Esophagus squamous epithelium (tissue), 5 donors: Measurements from ENCODE around the gene FFAR3. TPM values are rescaled to one million over a fixed set of nuclear protein-coding genes. Genes with fewer than 3 reads are reported as not detected.
"Not testable (repeated sequence)": the region's sequence is repeated elsewhere in the genome, so short reads cannot be mapped to it uniquely, and the experiment has no call there.

Experiments
- DNase-seq: peaks from one replicate; lab custom pipeline; 2025; lab: John Stamatoyannopoulos, UW
- H3K27ac ChIP-seq, 4 donors: fragments of 200-600 bp; sonication (generic); one replicate each; pipeline ENCODE4 v1.5.1; 2016 to 2019; ENCODE audit warnings: mild to moderate bottlenecking in 1 of 4
- H3K27me3 ChIP-seq, 4 donors: fragments of 200-600 bp; sonication (generic); 1 replicate in 3 of 4; 2 replicates in 1 of 4; pipeline versions ENCODE4 v1.5.1 to v1.6.0; 2017 to 2021; ENCODE audit warnings: antibody characterized with exemption in 1 of 4
- H3K36me3 ChIP-seq, 3 donors: fragments of 200-600 bp; sonication (generic); one replicate each; pipeline ENCODE4 v1.5.1; 2016 to 2019
- H3K4me1 ChIP-seq, 3 donors: fragments of 200-600 bp; sonication (generic); one replicate each; pipeline ENCODE4 v1.5.1; 2017 to 2019
- H3K4me3 ChIP-seq, 4 donors: fragments of 200-600 bp; sonication (generic); 1 replicate in 3 of 4; 2 replicates in 1 of 4; pipeline ENCODE4 v1.5.1; 2016 to 2019; ENCODE audit warnings: mild to moderate bottlenecking in 2 of 4, moderate library complexity in 1 of 4
- H3K9me3 ChIP-seq, 3 donors: fragments of 200-600 bp; sonication (generic); one replicate each; pipeline ENCODE4 v1.5.1; 2016 to 2019
- CTCF ChIP-seq, 6 experiments: fragments of 450-650 bp in 4 of 6; fragments of 200-600 bp in 2 of 6; sonication (generic) in 2 of 6; IDR thresholded peaks; one replicate each; pipeline ENCODE4 v1.5.1; 2016 to 2019; ENCODE audit warnings: antibody characterized with exemption in 6 of 6, mild to moderate bottlenecking in 4 of 6, moderate library complexity in 4 of 6
- POLR2A ChIP-seq, 4 donors: fragments of 450-650 bp; IDR thresholded peaks; one replicate each; pipeline ENCODE4 v1.6.1; 2017; ENCODE audit warnings: antibody characterized with exemption in 4 of 4, mild to moderate bottlenecking in 4 of 4, moderate library complexity in 3 of 4
- WGBS, 2 donors: methylation state at CpG; one replicate each; pipeline ENCODE4 v1.1.5; 2018; 5-methylcytosine and 5-hydroxymethylcytosine counted together
- intact Hi-C: fragments of 100-400 bp; cut with DNase I; formaldehyde crosslinking; loops from one replicate; pipeline ENCODE4 v1.15.0; 2022
- total RNA-seq, 4 donors: library from RNA; depleted of rRNA; stranded (reverse); fragments of >200 nt; gene quantifications; one replicate each; pipeline ENCODE4 v1.1.0, GENCODE V29; 2016
- donor health status: DM: yes; HTN: yes; CAD: no.

FFAR3 gene
- total RNA-seq, 4 donors from 2014 or later, result not detected

DNA sequence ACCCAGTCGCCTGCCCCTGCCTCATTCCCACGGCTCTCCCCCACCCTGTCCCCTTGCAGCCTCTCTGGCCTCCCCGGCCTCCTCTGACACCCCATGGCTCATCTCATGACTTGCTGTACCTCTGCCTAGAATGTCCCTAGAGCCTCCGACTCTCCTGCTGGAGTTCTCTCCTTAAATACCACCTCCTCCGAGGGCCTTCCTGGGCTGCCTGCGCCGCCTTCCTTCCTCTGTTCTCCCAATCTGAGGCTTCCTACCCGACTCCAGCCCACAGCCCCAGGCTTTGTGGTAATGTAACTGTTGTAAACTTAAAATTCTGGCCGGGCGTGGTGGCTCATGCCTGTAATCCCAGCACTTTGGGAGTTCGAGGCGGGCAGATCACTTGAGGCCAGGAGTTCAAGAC, 40.3 kb downstream of the FFAR3 start:
- H3K9me3 ChIP-seq, result no peaks in the 10 kb centered on the region
- TF ChIP-seq CTCF (IDR thresholded peaks at IDR 0.05), result no peak
- no peak for TF ChIP-seq POLR2A (IDR thresholded peaks at IDR 0.05)
- intact Hi-C loops, result no loop called here
- peaks cover 0 to 23% (median 0%) of the 10 kb centered on the region in 4 donors for H3K27me3 ChIP-seq
- H3K4me3 ChIP-seq, result no peak overlapping the region
- no peaks in the 10 kb centered on the region for H3K36me3 ChIP-seq
- DNase-seq, result no peak
- no peak overlapping the region for H3K27ac ChIP-seq
- H3K4me1 ChIP-seq, result peaks cover 0 to 5% (median 4%) of the 10 kb centered on the region in 3 donors
- 88 to 90% methylated on average over 8 to 12 of the region's 12 CpGs for WGBS, 2 donors

DNA sequence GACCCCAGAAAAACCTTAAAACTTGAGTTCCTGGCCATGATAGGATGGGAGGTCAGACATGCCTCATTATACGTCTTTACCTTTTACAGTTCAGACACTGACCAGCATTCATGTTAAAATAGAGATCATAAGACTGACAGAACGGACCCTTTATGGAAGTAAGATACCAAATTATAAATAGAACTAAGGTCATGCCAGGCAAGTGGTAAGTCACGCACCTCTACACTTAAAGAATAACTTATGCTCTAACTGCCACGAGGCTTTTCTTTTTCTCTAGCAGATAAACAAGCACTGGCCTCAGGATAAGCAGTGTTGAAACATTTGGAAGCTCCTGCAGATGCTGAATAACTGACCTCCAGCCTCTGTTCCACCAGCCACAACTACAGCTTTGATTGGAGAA, 41.0 kb downstream of the FFAR3 start:
- no peak overlapping the region for H3K4me3 ChIP-seq
- intact Hi-C loops, result no loop called here
- no peaks in the 10 kb centered on the region for H3K9me3 ChIP-seq
- WGBS, 2 donors, result 50 to 63% methylated on average over 4 of the region's 4 CpGs
- TF ChIP-seq POLR2A (IDR thresholded peaks at IDR 0.05) (no peak), CTCF (IDR thresholded peaks at IDR 0.05) (no peak)
- peaks cover 0 to 5% (median 4%) of the 10 kb centered on the region in 3 donors for H3K4me1 ChIP-seq
- no peaks in the 10 kb centered on the region for H3K36me3 ChIP-seq
- no peak overlapping the region for H3K27ac ChIP-seq
- DNase-seq, result no peak
- peaks cover 0 to 23% (median 0%) of the 10 kb centered on the region in 4 donors for H3K27me3 ChIP-seq

DNA sequence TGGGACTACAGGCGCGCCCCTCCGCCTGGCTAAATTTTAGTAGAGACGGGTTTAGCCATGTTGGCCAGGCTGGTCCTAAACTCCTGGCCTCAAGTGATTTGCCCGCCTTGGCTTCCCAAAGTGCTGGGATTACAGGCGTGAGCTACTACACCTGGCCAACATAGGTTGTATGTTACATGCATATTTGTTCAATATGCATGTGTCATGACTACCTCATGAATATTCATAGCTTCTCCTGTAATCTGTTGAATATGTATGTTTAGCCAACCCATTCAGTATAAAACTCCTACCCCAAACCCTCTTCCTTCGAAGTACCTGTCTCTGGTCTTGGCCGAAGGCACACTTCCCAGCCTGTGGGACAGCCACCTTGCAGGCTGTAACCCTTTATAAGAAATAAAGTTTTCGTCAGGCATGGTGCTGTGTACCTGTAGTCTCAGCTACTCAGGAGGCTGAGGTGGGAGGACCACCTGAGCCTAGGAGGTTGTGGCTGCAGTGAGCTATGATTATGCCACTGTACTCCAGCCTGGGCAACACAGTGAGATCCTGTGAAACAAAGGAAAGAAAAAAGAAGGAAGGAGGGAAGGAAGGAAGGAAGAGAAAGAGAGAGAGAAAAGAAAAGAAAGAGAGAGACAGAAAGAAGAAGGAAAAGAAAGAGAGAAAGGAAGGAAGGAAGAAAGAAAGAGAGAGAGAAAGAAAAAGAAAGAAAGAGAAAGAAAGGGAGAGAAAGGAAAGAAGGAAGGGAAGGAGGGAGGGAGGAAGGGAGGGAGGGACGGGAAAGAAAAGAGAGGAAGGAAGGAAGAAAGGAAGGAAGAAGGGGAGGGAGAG, 41.9 kb downstream of the FFAR3 start:
- Histone ChIP-seq H3K4me3 (no peak overlapping the region), H3K9me3 (no peaks in the 10 kb centered on the region), H3K36me3 (no peaks in the 10 kb centered on the region), H3K4me1 (peaks cover 0 to 5% (median 4%) of the 10 kb centered on the region in 3 donors), H3K27me3 (peaks cover 0 to 23% (median 0%) of the 10 kb centered on the region in 4 donors), H3K27ac (no peak overlapping the region)
- no peak for DNase-seq
- no peak for TF ChIP-seq CTCF (IDR thresholded peaks at IDR 0.05)
- TF ChIP-seq POLR2A (IDR thresholded peaks at IDR 0.05), result no peak
- WGBS, 2 donors, result 81 to 89% methylated on average over 9 to 10 of the region's 10 CpGs
- intact Hi-C loops, result no loop called here

DNA sequence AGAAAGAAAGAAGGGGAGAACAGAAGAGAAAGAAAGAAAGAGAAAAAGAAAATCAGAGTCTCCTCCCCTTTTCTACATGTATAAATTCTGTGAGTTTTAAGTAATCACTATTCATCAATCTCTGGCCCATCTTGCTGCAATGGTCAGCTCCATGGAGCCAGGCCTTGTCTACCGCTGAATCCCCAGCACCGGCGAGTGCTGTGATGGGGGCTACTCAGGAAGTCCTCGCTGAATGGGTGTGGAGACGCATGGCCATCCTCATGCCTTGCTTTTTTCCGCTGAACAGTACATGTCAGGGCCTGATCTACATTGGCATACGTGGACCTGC, 42.5 kb downstream of the FFAR3 start:
- H3K4me1 ChIP-seq, result peaks cover 0 to 2% (median 2%) of the 10 kb centered on the region in 3 donors
- no peak for TF ChIP-seq CTCF (IDR thresholded peaks at IDR 0.05)
- no peak for TF ChIP-seq POLR2A (IDR thresholded peaks at IDR 0.05)
- no peaks in the 10 kb centered on the region for H3K36me3 ChIP-seq
- H3K27ac ChIP-seq, result no peak overlapping the region
- no peak overlapping the region for H3K4me3 ChIP-seq
- H3K9me3 ChIP-seq, result no peaks in the 10 kb centered on the region
- 75 to 77% methylated on average over 5 to 7 of the region's 7 CpGs for WGBS, 2 donors
- peaks cover 0 to 23% (median 0%) of the 10 kb centered on the region in 4 donors for H3K27me3 ChIP-seq
- no peak for DNase-seq
- intact Hi-C loops, result no loop called here

DNA sequence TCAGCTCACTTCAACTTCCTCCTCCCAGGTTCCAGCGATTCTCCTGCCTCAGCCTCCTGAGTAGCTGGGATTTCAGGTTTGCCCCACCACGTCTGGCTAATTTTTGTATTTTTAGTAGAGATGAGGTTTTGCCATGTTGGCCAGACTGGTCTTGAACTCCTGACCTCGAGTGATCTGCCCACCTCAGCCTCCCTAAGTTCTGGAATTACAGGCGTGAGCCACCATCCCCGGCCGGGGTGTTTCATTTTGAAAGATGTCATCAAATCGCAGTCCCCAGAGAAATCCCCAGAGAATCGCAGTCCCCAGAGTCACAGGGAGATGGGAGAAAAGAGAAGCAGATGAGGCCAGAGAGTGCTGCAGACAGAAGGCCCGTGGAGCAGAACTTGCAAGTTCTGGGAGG, 43.2 kb downstream of the FFAR3 start:
- intact Hi-C loops, H3K4me1 ChIP-seq, H3K4me3 ChIP-seq, H3K36me3 ChIP-seq, H3K9me3 ChIP-seq, DNase-seq, H3K27ac ChIP-seq: not testable (repeated sequence)
- peaks cover 0 to 23% (median 0%) of the 10 kb centered on the region in 4 donors for H3K27me3 ChIP-seq
- 71 to 76% methylated on average over 7 to 9 of the region's 9 CpGs for WGBS, 2 donors
